NCI-H510A (cell line): ENCODE results near the gene CHRNA9.

Source experiments
- DNase-seq: peaks from one replicate; lab custom pipeline; 2025; lab: John Stamatoyannopoulos, UW

The CHRNA9 gene

DNA sequence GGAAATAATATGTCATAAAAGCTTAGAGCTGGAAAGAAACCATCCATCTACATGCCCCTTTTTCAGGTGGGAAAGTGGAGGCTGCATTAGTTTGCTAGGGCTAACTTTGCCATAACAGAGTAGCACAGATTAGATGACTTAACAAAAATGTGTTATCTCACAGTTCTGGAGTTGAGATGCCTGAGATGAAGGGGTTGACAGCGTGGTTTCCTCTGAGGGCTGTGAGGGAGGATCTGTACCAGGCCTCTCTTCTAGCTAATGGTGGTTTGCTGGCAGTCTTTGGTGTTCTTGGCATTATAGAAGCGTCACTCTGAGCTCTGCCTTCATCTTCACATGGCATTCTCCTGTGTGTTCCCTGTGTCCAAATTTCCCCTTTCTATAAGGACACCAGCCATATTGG, 2.4 kb downstream of the CHRNA9 start:
- DNase-seq: no peak

DNA sequence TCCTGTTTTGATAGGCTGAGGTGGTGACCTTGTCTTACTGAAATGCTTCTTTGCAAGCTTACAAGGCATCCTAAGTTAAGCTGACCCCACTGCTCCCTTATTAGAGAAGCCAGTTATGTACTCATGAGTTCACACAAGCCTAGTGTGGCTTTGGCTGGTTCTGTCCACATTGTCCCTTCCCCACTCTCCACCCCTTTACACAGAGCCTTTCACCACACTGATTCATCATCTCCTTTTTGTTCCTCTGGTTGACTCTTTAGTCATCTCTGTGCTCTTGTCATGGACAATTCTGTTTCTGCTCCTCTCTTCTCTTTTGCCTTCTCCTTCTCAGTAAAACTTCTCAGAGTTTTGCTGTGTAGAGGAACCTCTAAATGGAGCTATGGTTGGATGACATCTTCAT, 4.9 kb downstream of the CHRNA9 start:
- no peak for DNase-seq

DNA sequence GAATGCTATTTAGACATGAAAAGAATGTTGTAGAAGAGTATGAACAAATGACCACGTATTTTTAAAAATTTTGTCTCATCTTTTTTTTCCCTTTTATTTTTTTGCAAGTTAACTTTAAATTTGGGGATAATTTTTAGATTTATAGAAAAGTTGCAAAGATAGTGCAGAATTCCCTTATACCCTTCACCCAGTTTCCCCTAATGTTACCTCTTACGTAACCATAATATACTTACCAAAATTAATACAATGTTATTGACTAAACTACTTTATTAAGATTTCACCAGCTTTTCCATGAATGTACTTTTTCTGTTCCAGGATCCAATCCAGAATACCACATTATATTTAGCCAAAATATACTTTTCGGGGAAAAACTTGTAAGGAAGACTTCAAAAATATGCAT, 12.3 kb downstream of the CHRNA9 start:
- DNase-seq: no peak

DNA sequence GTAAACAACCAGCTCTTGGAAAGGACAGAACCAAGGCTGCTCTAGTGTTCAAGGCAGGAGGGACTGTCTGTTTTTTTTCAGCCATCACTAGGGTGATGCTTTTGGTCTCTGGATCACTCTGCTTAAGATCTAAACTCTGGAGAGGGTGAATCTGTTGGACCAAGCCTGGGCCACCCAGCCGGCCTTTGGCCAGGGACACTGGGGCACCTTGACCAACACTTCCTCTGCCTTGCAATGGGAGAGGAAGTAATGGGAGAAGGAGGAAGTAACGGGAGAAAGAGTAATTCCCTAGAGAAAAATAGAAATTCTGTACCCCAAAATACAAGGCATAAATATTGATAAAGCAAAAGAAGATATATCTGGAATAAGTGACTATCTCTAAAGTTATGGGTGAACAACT, 12.9 kb downstream of the CHRNA9 start:
- no peak for DNase-seq

DNA sequence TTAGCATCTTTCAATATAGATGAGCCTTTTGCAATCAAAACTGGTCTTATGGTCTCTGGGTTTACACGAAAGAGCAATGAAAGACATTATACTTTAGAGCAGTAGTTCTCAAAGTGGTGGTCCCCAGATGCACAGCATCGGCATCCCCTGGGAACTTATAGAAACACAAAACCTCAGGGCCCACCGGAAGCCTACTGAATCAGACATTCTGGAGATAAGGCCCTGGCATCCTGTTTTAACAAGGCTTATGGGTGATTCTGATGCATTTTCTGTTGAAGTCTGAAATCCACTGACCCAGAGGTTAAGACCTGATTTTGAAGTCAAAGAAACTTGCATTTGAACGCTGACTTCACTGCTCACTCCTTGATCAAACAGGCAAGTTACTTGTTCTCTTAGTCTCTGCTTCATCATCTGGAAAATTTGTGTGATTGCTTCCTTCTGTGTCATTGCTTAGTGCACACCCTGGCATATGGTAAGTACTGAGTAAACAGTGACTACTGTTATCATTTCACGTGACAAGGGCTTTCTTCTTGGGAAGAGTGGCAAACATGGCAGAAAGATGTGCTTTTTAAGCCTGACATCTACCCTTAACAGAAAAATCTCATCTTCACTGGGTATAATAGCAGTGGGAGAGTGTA, 14.5 kb downstream of the CHRNA9 start:
- DNase-seq: no peak

DNA sequence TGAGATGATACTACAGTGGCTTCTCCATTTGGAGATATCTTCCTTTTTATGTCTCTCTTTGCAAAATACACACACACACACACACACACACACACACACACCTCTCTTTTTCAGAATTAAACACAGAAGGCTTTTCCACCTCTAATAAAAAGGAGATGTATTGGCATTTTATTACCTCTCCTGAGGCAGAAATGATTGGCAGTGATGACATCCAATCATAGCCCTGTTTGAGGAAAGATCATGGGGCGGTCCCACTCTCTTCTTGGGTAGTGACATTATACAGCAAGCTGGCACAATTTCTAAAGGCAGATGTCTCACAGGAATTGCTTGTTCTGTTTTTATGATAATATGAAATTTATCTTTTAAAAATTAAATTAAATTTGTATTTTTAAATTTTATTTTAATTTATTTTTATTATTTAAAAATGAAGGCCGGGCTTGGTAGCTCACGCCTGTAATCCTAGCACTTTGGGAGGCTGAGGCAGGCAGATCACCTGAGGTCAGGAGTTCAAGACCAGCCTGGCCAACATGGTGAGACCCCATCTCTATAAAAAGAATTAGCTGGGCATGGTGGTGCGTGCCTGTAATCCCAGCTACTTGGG, 15.6 kb downstream of the CHRNA9 start:
- no peak for DNase-seq

DNA sequence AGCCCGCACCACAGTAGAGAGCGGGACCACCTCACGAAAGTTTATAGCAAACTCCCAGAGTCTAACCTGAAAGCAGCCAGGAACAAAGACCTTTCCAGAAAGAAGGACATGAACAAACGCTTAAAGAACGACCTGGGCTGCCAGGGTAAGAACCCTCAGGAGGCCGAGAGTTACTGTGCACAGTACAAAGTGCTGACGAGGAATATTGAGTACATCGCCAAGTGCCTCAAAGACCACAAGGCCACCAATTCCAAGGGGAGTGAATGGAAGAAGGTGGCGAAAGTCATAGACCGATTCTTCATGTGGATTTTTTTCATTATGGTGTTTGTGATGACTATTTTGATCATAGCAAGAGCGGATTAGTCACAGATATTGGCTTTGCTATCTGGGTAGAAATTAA, 19.0 kb downstream of the CHRNA9 start:
- DNase-seq: no peak

DNA sequence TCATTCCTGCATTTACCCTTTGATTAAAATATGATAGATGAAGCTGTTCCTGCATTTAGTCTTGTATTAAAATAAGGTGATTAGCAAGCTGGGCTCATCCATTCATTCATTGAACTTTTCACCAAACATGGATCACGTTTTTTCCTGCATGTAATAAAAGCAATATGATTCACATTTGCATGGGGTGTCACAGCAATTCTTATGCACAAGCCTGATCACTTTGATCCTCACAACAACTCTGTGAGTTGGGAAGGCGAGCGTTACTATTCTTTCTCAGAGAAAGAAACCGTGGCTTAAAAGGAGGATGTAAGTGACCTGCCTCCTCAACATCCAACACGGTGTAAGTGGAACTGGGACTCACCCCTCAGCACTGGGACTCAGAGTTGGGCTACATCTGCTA, 20.0 kb downstream of the CHRNA9 start:
- no peak for DNase-seq

DNA sequence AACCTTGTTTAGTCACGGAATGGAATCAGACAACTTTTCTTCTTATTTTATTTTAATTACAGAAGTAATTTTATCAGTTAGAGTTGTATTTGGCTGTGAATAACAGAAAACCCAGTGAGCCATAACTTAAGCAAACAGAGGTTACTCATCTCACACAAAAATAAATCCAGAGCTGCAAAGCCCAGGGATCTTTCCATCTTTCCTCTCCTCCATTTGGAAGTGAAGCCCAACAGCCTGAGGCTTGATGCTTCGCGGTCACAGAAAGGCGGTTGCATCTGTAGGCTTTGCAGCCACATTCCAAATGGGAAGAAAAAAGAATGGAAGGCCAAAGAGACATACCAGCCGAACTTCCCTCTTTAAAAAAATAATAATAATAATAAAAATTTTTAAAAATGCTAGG, 22.6 kb downstream of the CHRNA9 start:
- DNase-seq: no peak

DNA sequence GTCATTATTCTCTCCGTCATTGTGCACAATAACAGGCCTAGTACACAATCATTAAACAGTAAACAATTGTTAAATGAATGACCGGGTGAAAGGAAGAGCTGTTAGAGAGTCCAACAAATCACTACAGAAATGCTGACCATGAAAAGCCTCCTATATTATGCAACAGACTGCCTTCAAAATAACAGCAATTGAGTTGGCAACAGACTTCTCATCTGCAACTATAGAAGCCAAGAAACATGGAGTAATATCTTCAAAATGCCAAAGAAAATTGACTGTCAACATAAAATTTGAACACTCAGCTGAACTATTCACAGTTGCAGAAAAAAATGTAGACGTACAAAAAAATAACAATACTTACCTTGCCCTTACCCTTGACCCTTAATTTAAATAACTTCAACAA, 26.2 kb downstream of the CHRNA9 start:
- no peak for DNase-seq

DNA sequence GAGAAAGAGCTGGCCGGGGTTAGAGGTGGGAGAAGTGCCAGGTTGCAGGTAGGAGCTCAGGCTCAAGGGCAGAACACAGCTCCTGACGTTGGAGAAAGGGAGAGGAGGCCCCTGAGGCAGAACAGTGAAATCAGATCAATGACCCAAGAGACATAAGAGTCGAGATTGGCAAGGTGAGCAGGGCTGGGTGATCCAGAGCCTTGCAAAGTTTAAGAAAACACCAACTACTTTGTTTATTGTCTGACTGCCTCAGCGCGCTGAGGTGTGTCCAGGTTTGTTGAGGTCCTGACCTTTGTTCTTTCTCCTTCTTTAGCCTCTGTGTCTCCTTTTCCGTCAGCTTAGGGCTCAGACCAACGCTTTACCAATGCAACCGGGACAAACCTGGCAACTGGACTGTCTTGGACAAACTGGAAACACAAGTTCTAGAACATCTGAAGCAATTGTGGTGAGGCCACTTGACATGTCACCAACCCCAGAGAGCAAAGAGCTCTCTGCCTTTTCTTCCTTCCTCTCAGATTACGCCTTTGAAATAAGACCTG, 28.3 kb downstream of the CHRNA9 start:
- DNase-seq: no peak

DNA sequence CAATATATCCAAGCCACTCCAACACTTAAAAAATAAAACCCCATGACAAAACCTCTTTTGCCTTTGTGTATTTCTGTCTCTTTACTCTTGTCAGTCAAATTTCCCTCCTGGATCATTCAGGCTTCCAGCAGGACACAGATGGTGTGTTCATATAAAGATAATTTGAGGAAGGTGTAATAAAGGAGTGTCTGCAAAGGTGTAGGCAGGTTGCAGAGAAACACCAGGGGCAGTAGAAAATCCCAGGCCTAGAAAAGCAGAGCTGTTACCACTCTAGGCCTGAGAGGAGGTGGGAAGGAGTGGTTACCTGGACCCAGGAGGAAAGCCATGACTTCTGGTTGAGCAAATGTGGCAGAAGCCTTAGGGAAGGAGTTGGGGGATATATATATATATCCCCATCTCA, 28.8 kb downstream of the CHRNA9 start:
- no peak for DNase-seq

DNA sequence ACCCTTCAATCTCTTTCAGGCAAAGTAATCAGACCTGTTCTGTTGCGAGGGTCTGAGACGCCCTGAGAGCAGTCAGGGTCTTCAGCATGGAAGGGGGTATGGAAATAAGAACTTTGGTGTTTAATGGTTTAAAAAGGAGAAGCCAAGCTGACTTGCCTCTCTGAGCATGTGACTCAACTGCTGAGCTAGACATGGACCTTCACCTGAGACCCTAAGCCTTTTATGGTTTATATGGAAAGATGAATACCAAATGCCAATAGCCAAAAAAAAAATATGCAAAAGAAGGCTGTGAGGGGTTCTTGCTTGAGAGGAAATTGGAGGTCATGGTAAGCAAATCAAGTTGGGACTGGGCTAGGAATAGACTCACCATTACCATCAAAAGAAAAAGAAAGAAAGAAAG, 30.6 kb downstream of the CHRNA9 start:
- no peak for DNase-seq

DNA sequence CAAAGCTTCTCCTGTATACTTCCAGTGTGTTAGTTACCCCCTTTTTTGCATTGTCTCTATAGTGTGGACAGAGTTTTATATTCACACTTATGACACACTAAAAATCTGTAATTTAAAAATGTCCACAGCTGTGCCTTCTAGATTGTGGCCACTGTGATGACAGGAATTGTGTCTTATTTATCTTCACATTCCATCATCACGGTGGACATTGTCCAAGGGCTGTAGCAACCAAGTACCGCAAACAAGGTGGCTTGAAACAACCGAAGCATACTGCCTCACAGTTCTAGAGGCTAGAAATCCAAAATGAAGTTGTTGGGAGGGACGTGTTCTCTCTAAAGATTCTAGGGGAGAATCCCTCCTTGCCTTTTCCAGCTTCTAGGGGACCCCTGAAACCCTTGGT, 32.3 kb downstream of the CHRNA9 start:
- no peak for DNase-seq

DNA sequence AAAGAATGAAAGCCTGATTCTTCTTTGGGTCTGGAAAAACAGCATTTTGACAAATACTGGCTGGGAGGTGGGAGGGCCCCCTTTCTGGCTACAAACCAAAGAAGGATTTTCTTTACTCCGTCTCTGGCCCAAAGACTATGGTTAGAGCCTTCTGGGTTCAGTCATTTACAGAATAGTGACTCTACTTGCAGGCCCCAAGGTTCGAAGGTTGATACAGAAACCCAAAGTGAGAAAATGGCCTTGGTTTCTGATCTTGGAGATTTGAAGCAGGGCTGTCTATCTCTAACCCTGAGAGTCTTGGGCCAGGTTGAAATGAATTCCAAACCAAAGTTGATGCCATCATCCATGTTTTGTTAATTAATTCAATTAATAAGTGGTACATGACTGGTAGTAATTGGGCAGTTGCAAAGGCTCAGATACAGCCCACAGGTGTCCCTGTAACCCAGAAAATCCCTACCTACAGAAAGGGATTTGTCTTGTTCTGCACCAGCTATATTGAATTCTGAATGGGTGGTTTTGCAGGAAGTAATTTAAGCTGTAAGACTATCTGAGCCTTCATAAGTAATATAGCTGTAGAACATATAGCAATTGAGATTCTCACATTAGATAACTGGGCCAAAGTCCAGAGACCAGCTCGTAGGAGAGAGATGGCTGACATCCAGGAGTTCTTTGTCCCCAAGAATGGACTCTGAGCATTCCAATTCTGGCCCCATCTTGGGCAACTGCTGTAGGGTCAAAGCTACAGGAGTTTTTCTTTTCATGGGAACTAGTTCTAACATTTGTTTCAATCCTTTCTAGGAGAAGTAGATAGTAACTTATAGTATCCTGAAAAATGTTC, 34.5 kb downstream of the CHRNA9 start:
- DNase-seq: no peak

DNA sequence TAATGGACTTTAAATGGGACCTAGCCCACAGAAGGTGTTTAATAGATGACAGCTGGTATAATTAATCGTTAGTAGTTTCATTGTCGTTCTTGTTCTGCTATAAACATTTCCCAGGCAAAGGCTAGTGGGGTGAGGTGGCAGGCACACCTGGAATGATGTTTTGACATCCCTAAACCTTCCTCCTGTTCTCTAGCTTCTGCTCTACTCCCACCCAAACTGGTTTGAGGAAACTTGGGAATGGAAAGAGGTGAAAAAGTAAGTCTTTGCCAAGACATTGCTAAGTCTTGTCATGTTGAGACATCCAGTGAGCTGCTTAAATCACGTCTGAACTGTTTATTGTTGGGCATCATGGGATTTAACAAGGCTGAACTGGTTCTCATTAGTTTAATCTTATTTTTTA, 37.5 kb downstream of the CHRNA9 start:
- no peak for DNase-seq

DNA sequence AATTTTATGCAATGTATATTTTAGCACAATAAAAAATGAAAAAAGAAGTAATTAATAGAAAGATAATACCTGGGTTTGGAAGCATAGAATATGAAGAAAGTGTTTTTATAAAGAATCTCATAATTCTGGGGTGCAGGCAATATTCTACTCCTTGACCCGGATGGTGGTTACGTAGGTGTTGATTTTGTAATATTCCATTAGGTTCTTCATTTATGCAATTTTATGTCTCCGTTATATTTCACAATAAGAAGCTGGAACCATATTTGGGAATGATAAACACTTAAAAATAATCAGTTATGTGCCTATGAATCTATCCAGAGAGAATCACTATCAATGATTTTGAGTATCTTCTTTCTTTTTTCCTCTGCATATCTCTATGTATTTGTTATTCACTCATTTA, 38.5 kb downstream of the CHRNA9 start:
- no peak for DNase-seq

DNA sequence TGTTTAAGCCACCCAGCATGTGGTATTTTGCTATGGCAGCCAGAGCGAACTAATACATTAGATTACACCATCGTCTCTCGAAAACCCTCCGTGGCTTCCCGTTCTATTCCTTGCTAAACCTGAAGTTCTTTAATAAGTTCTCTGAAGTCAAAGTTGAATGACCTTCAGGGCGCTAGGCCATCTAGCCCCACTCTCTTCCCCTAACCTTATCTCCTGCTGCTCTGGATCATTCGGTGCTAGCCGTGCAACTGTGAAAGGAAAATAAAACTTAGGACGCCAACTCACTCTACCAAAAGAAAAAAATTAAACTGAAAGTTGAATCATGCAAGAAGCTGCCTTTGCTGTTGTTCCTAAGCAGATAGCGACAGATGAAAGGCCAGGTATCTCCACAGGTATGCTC, 40.0 kb downstream of the CHRNA9 start:
- DNase-seq: no peak

DNA sequence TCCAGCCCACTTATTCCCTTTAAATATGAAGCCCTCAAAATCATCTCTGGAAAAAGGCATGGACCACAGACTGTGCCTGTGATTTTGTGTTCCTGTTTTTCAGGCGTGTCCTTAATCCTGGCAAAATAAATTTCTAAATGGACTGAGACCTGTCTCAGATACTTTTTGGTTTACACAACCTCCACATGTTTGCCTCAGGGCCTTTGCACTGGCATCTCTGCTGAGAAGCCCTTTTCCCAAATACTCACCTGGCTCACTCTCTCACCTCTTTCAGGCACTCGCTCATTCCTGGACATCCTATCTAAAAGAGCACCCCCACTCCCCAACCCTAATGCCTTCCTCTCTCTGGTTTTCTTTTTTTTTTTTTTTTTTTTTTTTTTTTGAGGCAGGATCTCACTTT, 40.5 kb downstream of the CHRNA9 start:
- DNase-seq: no peak

DNA sequence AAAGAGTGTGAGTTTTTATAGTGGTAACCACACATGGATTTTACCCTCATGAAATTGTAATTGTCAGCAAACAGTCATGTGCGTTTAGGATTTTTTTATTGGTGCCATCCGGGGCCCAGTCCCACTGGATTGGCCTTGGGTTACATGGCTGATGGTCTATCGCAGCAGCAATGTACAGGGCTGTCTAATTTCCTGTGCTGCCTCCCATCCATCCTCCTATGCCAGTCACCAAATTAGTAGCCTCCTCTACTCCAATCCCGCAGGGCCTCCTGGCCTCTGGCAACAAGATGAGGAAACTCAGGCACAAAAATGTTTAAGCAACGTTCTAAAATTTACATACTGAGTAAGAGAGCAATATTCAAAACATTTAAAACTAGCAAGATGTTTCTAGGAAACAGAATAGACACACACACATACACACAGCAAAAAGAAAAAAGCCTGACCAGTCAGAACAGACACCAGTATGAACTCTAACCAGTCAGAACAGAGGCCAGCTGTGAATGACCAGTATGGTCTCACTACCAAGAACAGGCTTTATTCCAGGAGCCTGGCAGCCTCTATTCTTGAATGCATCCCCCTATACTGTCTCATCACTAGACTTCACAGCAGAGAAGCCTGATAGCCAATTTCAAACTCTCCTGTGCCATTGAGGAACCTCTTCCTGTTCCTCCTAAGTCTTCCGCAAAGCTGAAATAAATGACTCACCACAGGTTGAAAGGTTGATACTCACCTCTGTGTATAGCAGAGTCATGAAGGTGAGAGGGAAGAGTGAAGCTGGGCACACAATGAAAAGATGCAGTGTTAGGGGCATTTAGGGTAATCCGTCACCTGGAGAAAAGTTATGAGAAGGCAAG, 42.6 kb downstream of the CHRNA9 start:
- DNase-seq: no peak

DNA sequence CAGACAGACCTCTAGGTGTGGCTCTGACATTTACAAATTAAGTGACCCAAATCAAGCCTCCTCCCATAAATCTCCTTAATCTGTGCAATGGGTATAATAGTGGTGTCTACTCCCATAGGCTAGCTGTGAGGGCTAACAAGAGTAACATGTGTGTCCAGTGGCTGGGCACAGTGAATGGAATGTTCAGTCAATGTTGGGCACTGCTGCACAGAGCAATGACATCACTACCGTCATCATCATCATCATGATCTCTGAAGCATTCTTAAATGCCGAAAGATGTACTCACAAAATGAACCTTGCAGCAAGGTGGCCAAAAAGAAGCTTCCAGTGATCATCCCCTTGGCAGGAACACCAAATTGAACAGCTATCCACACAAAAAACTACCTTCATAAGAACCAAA, 43.5 kb downstream of the CHRNA9 start:
- no peak for DNase-seq

DNA sequence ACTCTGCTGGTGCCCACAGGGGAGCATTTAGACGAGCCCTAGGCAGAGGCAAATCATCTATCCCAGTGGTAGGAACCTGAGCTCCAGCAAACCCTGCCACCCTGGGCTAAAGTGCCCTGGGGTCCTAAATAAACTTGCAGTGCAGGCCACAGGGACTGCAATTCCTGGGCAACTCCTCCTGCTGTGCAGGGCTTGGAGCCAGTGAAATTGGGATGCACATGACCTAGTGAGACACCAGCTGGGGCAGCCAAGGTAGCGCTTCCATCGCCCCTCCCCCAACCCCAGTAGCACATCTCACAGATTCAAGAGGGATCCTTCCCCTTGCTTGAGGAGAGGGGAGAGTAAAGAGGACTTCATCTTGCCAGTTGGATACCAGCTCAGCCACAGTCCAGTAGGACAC, 44.1 kb downstream of the CHRNA9 start:
- no peak for DNase-seq
